H1 (cell line): Measurements from ENCODE around the gene TAS2R50. TPM values are rescaled to one million over a fixed set of nuclear protein-coding genes. Genes with fewer than 3 reads are reported as not detected.

Experiments
- BCL11A ChIP-seq, 2 experiments: IDR thresholded peaks; one replicate each; pipeline ENCODE4 v1.6.1; 2011; ENCODE audit warnings: low read depth in 2 of 2, low read length in 2 of 2, mild to moderate bottlenecking in 2 of 2
- CHD7 ChIP-seq: fragments of 300-600 bp; sonication (generic); IDR thresholded peaks from 2 replicates; pipeline ENCODE4 v1.7.1; 2012; ENCODE audit warnings: low read length, moderate library complexity, mild to moderate bottlenecking, inconsistent platforms; ENCODE audit not compliant: insufficient replicate concordance
- YY1 ChIP-seq: IDR thresholded peaks from 2 replicates; pipeline ENCODE4 v1.6.1; 2011; ENCODE audit warnings: low read depth, mild to moderate bottlenecking, low read length
- polyA plus RNA-seq, 7 experiments: library from polyadenylated mRNA; depleted of rRNA in 3 of 7; stranded (reverse) in 5 of 7; unstranded in 2 of 7; fragments of >200 nt in 5 of 7; fragments of 200-250 nt in 2 of 7; gene quantifications; 1 replicate in 5 of 7; 2 replicates in 1 of 7; 4 replicates in 1 of 7; pipeline versions ENCODE4 v1.2.1 to v1.2.3, GENCODE V29; 2011 to 2013; ENCODE audit warnings: missing spikeins in 2 of 7, mixed read lengths in 2 of 7
- total RNA-seq: library from RNA; stranded (reverse); fragmentation: NEBNext Ultra II Directional; extraction: Animal tissue kit (Norgen Biotek cat#: 25700); gene quantifications from 2 replicates; pipeline ENCODE4 v1.2.1, GENCODE V29; 2021

TAS2R50 gene
- total and polyA plus RNA-seq, 2 of the 8 experiments (the other 6 are each of a cell fraction or from before 2014, with no cell fraction given), result 0.11 to 0.50 TPM

- no peak for TF ChIP-seq YY1
- no peak for TF ChIP-seq BCL11A (IDR thresholded peaks at IDR 0.05; ENCODE audit: low read depth in 2 of 2, low read length in 2 of 2)
- TF ChIP-seq CHD7, result no peak
Measured at GRCh38 chr12:10965476-10965875, 21.2 kb downstream of the TAS2R50 start (continued).
